T-helper 2 cell (primary cell): ENCODE results near the gene TMEM82.

Experiments
- DNase-seq, 5 experiments: peaks; one replicate each; pipeline versions ENCODE4 v3.0.0 to v3.0.0-alpha.2; 2012 to 2022

The TMEM82 gene

GRCh38 chr1:15736038-15736891 is 6.0 kb upstream of the TMEM82 start, which contains the start of gene SLC25A34:
Gene SLC25A34 (plus strand): TSS chr1:15736258. CDS start chr1:15736486, 228 bp downstream.
- DNase-seq, result no peak

GRCh38 chr1:15736892-15737261 is 5.4 kb upstream of the TMEM82 start:
- no peak for DNase-seq

- no peak for DNase-seq
These were observed 4.7 kb upstream of the TMEM82 start for GRCh38 chr1:15737324-15738319.

GRCh38 chr1:15738416-15739113 is 3.7 kb upstream of the TMEM82 start:
- DNase-seq, result no peak

- no peak for DNase-seq
These were observed 3.0 kb upstream of the TMEM82 start for GRCh38 chr1:15739259-15739658.

- no peak for DNase-seq
These were observed 2.6 kb upstream of the TMEM82 start for GRCh38 chr1:15739745-15740144.

GRCh38 chr1:15740924-15741850 is 1.1 kb upstream of the TMEM82 start:
- DNase-seq, result peak in 4 of 5 experiments; percentile 24 to 68 (median 44)

GRCh38 chr1:15744122-15744679 is 1.9 kb downstream of the TMEM82 start:
- DNase-seq, result no peak

- DNase-seq, result no peak
These were observed 5.1 kb downstream of the TMEM82 start for GRCh38 chr1:15747378-15747777.

- DNase-seq, result no peak
These were observed 6.0 kb downstream of the TMEM82 start for GRCh38 chr1:15748264-15748663.

- DNase-seq, result no peak
These were observed 6.5 kb downstream of the TMEM82 start for GRCh38 chr1:15748690-15749398.

- DNase-seq, result no peak
These were observed 7.3 kb downstream of the TMEM82 start for GRCh38 chr1:15749399-15750291.

GRCh38 chr1:15750924-15751323 is 8.6 kb downstream of the TMEM82 start:
- DNase-seq, result no peak

- no peak for DNase-seq
These were observed 9.4 kb downstream of the TMEM82 start for GRCh38 chr1:15751717-15752116.

GRCh38 chr1:15753776-15754175 is 11.5 kb downstream of the TMEM82 start:
- DNase-seq, result no peak

- no peak for DNase-seq
These were observed 12.8 kb downstream of the TMEM82 start for GRCh38 chr1:15755021-15755645.

- no peak for DNase-seq
These were observed 13.3 kb downstream of the TMEM82 start for GRCh38 chr1:15755646-15756040.

- no peak for DNase-seq
These were observed 14.1 kb downstream of the TMEM82 start for GRCh38 chr1:15756143-15757015.
